Endothelial cell (in vitro differentiated cells): ENCODE results near the gene MT1F. TPM values are rescaled to one million over a fixed set of nuclear protein-coding genes. Genes with fewer than 3 reads are reported as not detected.

Source experiments
- DNase-seq: peaks from one replicate; pipeline ENCODE4 v3.0.0; 2021; ENCODE audit warnings: low spot score
- H3K27ac Mint-ChIP-seq: one replicate; pipeline ENCODE4 v1.8.0; 2021; ENCODE audit warnings: mixed read lengths, inconsistent platforms; ENCODE audit not compliant: unreplicated experiment
- H3K27me3 Mint-ChIP-seq: one replicate; pipeline ENCODE4 v1.8.0; 2021; ENCODE audit warnings: mild to moderate bottlenecking, moderate library complexity, mixed read lengths, inconsistent platforms; ENCODE audit not compliant: unreplicated experiment
- H3K36me3 Mint-ChIP-seq: one replicate; pipeline ENCODE4 v1.8.0; 2021; ENCODE audit warnings: mild to moderate bottlenecking, low read depth, mixed read lengths, inconsistent platforms; ENCODE audit not compliant: unreplicated experiment
- H3K4me1 Mint-ChIP-seq: one replicate; pipeline ENCODE4 v1.8.0; 2021; ENCODE audit warnings: mild to moderate bottlenecking, mixed read lengths, inconsistent platforms; ENCODE audit not compliant: unreplicated experiment
- H3K4me3 Mint-ChIP-seq: one replicate; pipeline ENCODE4 v1.8.0; 2021; ENCODE audit warnings: mild to moderate bottlenecking, mixed read lengths, inconsistent platforms; ENCODE audit not compliant: unreplicated experiment
- H3K9me3 Mint-ChIP-seq: one replicate; pipeline ENCODE4 v1.8.0; 2021; ENCODE audit warnings: mixed read lengths, inconsistent platforms; ENCODE audit not compliant: unreplicated experiment
- total RNA-seq: library from RNA; stranded (reverse); fragmentation: NEBNext Ultra II Directional; extraction: Animal tissue kit (Norgen Biotek cat#: 25700); gene quantifications from one replicate; pipeline ENCODE4 v1.2.1, GENCODE V29; 2021; ENCODE audit not compliant: unreplicated experiment
- TF ChIP-seq, protein P1 (sequence below): fragments of 200-600 bp; sonication (generic); IDR thresholded peaks from one replicate; pipeline ENCODE4 v1.5.0; 2021; ENCODE audit warnings: antibody characterized with exemption; ENCODE audit not compliant: unreplicated experiment

The MT1F gene
- total RNA-seq, 1 donor from 2014 or later: not detected

DNA sequence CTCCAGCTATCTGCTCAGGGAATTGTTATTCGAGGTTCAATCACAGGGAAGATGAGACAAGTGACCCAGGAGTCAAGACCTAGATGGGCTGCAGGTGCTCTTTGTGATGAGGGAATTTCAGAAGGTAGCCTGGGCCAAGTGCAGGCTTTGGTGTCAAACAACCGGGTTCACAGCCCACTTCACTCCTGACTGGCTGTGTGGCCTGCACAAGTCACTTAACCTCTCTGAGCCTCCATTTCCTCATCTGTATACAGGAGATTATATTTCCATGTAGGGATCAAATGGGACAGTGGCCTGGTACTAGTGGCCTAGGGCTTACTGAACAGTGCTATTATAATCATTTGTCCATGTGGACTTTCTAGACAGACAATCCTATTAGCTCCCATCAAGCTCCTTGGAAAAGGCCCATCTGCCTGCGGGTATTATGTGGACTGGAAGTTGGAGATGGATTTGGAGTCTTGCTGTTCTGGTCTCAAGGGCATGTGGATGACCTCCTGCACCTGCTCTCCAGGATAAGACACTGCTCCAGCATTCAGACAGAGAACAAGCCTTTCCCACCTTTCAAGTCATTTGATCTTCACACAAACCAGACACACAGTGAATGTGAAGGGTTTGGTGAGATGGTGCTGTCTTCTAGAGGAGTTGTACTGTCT, 21.4 kb downstream of the MT1F start:
- Mint-ChIP-seq H3K4me3 (no peak overlapping the region), H3K36me3 (peaks cover 6% of the 10 kb centered on the region), H3K27ac (no peak overlapping the region), H3K4me1 (peaks cover 9% of the 10 kb centered on the region), H3K27me3 (peaks cover 24% of the 10 kb centered on the region), H3K9me3 (no peaks in the 10 kb centered on the region)
- DNase-seq: no peak
- TF ChIP-seq, protein P1, sequence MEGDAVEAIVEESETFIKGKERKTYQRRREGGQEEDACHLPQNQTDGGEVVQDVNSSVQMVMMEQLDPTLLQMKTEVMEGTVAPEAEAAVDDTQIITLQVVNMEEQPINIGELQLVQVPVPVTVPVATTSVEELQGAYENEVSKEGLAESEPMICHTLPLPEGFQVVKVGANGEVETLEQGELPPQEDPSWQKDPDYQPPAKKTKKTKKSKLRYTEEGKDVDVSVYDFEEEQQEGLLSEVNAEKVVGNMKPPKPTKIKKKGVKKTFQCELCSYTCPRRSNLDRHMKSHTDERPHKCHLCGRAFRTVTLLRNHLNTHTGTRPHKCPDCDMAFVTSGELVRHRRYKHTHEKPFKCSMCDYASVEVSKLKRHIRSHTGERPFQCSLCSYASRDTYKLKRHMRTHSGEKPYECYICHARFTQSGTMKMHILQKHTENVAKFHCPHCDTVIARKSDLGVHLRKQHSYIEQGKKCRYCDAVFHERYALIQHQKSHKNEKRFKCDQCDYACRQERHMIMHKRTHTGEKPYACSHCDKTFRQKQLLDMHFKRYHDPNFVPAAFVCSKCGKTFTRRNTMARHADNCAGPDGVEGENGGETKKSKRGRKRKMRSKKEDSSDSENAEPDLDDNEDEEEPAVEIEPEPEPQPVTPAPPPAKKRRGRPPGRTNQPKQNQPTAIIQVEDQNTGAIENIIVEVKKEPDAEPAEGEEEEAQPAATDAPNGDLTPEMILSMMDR: no peak

DNA sequence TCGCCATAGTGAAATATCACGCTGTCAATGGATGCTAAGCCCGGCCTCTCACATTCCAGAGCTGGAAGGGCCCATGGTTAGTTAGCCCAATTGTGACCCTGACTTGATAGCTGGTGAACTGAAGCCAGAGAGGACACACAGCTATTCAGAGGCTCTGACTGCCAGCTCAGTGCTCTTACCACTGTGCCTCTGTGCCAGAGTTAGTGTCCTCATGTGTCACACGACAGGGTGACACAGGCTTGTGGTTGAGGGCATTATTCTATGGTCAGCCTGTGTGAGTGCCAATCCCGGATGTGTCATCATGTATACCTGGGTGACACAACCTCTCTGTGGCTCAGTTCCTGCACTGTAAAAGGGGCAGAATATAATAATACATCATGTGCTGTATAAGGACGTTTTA, 22.1 kb downstream of the MT1F start:
- Mint-ChIP-seq H3K27ac (no peak overlapping the region), H3K9me3 (no peaks in the 10 kb centered on the region), H3K4me1 (peaks cover 9% of the 10 kb centered on the region), H3K27me3 (peaks cover 20% of the 10 kb centered on the region), H3K4me3 (no peak overlapping the region), H3K36me3 (peaks cover 6% of the 10 kb centered on the region)
- no peak for DNase-seq
- TF ChIP-seq, protein P1: no peak

DNA sequence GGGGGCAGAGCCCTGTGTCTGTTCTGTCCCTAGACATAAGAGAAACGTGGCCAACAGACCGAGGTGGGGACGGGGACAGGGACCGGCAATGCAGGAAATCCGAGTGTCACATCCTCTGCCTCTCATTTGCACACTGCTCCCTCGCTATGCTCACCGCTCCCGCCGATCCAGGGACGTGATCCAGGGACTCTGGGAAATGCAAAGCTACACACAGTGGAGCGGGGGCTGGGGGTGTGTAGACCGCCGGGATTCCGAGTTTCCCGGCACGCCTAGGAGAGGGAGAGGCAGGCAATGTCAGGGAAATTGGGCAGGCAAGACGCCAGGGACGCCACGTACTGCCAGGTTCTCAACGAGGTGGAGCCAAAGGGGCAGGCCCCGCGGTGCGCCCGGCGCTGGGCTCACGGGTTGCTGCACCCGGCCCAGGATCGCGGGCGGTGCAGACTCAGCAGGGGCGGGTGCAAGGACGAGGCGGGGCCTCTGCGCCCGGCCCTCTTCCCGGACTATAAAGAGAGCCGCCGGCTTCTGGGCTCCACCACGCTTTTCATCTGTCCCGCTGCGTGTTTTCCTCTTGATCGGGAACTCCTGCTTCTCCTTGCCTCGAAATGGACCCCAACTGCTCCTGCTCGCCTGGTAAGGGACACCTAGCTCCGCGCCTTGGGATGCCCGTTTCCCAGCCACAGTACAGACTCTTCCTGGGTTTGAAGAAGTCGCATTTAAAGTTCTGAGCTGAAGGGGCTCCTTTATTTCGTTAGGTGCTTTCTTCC, 24.4 kb downstream of the MT1F start, which contains the start of gene MT1X:
TSS of gene MT1X (plus strand) at position 532 of the 764 bp plus-strand sequence. CDS start at position 603, 71 bp downstream.
- peak; percentile 42 for DNase-seq
- H3K27me3 Mint-ChIP-seq: peaks cover 15% of the 10 kb centered on the region
- peaks cover 9% of the 10 kb centered on the region for H3K36me3 Mint-ChIP-seq
- TF ChIP-seq, protein P1: no peak
- H3K4me3 Mint-ChIP-seq: peak within 1 kb of the TSS; percentile 87
- peaks cover 5% of the 10 kb centered on the region for H3K4me1 Mint-ChIP-seq
- H3K9me3 Mint-ChIP-seq: no peaks in the 10 kb centered on the region
- H3K27ac Mint-ChIP-seq: no peak within 1 kb of the TSS

DNA sequence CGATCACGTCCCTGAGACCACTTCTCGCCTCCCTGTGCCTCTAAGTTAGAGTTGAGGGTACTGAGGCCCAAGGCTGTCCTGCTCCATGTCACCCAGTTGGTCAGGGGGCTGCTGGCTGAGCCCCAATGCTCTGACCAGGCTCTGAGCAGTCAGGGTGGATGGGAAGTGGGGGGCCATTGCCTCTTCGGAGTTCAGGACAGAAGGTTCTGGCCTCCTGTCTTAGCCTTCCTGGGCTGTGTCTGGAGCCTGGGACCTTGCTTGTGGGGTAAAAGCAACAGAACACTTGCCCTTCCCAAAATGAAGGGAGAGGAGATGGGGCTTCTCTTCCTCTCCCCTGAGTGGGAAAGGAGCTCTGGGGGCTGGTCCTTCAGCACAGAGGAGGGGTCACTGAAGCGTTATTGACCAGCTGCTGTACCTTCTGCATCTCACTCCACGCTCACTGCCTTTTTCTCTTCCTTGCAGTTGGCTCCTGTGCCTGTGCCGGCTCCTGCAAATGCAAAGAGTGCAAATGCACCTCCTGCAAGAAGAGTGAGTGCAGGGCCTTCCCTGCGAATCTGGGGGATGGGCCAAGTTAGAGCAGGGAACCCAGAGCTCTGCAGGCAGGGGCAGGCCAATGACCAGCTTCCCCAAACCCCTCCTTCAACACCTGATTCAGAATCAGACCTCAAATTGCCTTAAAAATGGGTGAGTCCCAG, 25.1 kb downstream of the MT1F start:
- peaks cover 9% of the 10 kb centered on the region for H3K36me3 Mint-ChIP-seq
- no peak overlapping the region for H3K27ac Mint-ChIP-seq
- peaks cover 5% of the 10 kb centered on the region for H3K4me1 Mint-ChIP-seq
- no peak for DNase-seq
- H3K9me3 Mint-ChIP-seq: no peaks in the 10 kb centered on the region
- H3K4me3 Mint-ChIP-seq: peak overlapping the region; percentile 74
- peaks cover 14% of the 10 kb centered on the region for H3K27me3 Mint-ChIP-seq
- TF ChIP-seq, protein P1: no peak
